ENCODE data around the gene RPL7A.

Gene RPL7A

GRCh38 chr9:133347515-133347984 is 468 bp upstream of the RPL7A start:
- in situ Hi-C loops (cut with MboI; ENCODE audit: low sequenced_read_pairs): no loop called here

DNA sequence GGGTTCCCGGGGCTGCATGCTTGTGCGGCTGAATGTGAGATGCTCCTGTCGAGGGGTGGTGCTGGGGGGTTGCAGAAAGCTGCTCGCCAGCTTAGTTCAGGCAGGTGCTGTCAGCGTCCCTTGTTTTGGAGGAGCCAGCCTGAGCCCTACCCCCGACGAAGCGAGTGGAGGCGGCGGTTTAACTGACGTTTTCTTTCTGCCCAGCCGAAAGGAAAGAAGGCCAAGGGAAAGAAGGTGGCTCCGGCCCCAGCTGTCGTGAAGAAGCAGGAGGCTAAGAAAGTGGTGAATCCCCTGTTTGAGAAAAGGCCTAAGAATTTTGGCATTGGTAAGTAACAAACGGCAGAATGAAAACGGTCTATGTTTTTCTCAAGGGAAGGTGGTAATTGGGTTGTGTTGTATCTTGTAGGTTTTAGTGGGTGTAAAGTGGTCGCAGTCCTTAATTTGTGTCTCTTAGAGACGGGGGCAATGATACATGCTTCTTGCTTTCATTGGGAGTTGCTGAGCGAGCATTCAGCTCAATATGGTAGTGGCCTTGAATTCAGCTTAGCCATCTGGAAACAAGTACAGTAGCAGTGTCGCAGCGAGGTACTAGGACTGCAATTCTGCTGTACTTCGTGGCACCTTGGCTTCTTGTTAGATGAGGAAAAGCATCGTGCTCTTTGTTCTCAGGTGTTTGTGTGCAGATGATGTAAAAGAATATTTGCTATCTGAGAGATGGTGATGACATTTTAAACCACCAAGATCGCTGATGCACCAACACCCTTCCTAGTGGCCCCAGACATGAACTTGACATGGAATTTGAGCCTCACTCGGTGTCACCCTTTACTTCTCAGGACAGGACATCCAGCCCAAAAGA is 928 bp downstream of the RPL7A start:
- in situ Hi-C loops (cut with MboI; ENCODE audit: low sequenced_read_pairs): no loop called here

DNA sequence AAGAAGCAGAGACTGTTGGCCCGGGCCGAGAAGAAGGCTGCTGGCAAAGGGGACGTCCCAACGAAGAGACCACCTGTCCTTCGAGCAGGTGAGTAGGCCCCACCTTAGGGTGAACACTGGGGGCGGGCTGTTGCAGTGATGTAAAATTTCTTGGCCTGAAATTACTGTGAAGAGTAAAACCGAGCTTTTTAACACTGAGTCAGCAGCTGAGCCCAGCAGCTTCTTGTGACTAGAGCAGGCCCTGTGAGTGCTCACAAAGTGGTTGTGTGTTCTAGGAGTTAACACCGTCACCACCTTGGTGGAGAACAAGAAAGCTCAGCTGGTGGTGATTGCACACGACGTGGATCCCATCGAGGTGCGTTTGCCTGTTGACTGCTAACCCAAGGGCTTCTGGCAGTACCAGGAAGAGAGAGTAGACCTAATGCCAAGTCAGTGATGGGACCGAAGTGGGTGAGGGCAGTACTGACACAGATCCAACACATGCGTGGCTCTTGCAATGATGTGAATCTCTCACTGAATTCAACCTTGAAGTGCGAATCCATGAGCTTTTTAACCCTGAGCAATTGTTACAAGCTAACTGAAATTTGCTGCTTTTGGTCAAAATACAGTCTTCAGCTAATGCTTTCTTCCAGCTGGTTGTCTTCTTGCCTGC is 2.1 kb downstream of the RPL7A start:
- in situ Hi-C loops (cut with MboI; ENCODE audit: low sequenced_read_pairs): no loop called here

DNA sequence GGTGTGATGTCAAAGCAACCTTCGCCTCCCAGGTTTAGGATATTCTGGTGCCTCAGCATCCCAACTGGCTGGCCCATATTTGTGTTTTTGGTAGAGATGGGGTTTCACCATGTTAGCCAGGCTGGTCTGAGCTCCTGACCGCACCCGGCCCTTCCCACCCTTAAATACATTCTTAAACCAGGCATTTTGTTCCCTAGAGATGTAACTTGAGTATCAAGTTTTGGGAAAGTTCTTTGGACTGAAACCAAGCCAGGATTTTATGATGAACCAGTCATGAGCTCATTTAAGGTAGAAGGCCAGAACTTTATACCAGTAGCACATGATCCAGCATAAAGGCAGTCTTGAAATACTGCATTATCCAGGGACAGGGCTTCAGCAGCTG is 3.5 kb downstream of the RPL7A start:
- in situ Hi-C loops (cut with MboI; ENCODE audit: low sequenced_read_pairs): no loop called here

DNA sequence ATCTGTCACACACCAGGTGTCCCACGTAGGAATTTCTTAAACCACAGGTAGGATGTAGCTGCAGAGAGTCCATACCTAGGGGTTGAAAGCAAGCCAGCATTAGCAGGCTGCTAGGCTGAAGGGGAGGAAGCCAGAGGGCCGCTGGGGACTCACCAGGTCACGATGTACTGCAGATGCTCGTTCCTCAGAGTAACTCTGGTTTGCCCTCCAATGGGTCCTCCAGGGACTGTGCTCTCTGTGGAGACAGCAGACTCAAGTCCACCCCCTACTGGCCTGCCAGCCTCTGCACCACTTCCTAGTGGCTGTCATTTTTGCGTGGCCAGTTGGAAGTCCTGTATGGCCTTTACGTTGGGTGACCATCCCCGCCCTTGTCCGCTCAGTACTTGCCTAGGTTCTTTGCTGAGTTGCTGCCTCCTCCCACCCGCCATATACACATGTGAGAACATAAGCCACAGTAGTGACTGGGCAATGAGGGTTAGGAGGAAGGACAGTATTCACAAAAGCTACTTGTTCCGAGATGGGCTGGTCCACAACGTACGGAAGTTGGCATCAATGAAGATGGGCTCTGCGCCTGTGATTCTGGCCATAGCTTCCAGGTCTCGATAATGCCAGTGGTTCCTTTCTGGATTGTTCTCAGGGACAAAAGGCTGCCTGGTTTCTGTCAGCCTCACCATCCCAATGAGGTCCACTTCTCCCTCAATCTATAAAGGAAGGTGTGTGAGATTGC is 4.1 kb downstream of the RPL7A start:
- in situ Hi-C loops (cut with MboI; ENCODE audit: low sequenced_read_pairs): no loop called here

DNA sequence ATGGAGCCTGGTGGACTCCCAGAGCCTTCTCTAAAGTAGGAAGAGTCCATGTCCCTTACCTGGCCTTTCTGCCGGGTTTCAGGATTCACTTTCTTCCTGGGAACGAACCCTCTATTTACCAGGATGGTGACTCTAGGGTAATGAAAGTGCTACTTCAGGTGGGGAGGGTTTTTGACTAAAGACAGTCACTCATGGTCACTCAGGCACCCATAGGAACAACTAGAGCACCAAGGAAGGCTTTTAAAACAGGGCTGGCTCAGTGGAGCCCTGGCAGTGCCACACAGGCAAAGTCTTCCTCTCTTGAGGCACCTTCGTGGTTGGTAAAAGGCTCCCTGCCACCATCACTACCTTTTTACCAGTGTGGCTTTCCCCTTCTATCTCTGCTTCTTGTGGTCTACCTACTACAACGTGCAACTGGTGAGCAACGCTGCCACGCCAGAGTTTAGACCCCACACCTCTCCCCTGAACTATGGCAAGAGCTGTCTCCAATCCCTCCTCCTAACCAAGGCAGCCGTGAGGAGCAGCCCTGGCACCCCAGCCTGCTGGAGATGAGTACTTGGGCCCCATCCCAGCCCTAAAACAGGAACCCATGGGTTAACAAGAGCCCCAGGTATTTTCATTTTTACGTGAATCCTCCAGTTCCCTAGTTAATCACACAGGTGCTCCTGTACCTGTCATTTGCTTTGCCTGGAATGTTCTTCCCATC is 4.8 kb downstream of the RPL7A start:
- in situ Hi-C loops (cut with MboI; ENCODE audit: low sequenced_read_pairs): no loop called here

DNA sequence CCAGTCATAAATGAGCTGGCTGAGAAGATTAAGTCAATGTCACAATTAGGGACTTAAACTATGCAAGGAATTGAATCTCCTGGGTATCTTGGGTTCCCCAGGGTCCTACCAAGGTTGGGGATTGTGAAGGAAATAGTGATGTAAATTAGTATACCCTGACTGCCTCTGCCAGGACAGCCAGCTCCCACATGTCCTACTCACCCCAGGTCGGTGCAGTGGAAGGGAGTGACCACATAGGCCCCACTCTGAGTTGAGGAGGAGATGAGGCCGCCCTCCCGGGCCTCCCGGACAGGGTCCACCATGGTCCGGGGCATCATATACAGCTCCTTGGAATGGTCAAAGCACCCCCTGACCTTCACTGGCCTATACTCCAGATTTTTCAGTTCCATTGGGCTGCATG is 5.5 kb downstream of the RPL7A start:
- in situ Hi-C loops (cut with MboI; ENCODE audit: low sequenced_read_pairs): no loop called here

DNA sequence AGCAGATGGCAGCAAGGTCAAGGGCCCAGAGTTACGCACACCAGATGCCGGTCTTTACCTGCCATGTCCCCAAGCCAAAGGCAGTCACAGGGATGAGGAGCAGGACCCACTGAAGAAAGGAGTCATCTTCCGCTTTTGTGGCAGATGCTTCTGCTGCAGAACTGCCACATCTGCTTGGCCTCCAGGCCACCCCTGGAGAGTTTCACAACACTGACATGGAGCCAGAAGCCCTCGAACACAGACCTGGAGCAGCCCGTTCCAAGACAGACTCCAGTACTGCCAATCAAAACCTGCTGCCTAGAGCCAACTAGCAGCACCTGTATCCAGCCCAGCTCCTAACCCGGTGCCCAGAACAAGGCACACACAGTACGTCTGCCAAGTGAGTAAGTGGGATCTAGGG is 6.7 kb downstream of the RPL7A start:
- in situ Hi-C loops (cut with MboI; ENCODE audit: low sequenced_read_pairs): no loop called here

- in situ Hi-C loops (cut with MboI; ENCODE audit: low sequenced_read_pairs): no loop called here
Measured at GRCh38 chr9:133355881-133356357, 7.9 kb downstream of the RPL7A start.

DNA sequence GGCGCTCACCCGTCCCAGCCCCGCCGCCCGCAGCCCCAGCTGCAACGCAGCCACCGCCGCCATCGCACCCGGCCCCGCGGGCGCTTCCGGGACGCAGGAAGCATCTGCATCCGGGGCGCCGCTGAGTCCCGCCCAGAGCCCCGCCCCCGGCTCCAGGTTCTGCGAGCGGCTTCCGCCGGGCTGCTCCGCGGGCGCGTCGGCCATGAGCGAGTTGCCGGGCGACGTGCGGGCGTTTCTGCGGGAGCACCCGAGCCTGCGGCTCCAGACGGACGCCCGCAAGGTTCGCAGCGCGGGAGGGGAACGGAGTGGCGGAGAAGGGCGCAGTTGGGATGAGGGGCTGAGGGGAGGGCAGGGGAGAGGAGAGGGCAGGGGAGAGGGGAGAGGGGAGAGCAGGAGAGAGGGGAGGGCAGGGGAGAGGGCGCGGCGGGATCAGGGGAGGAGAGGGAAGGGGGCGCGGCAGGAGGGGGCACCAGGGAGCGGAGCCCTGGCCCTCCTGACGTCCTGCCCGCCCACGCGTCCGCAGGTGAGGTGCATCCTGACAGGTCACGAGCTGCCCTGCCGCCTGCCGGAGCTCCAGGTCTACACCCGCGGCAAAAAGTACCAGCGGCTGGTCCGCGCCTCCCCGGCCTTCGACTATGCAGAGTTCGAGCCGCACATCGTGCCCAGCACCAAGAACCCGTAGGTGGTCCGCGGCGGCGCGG is 8.5 kb downstream of the RPL7A start, which contains the start of the genes SURF1 and SURF2:
Gene SURF1, minus strand, starts transcription at position 97 of the 701 bp plus-strand sequence. Its CDS starts 34 bp downstream, at position 63.
Gene SURF2, plus strand, starts transcription at position 160 of the 701 bp plus-strand sequence. Its CDS starts 43 bp downstream, at position 203.
- in situ Hi-C loops (cut with MboI; ENCODE audit: low sequenced_read_pairs): no loop called here

- in situ Hi-C loops (cut with MboI; ENCODE audit: low sequenced_read_pairs): no loop called here
Measured at GRCh38 chr9:133357656-133358055, 9.6 kb downstream of the RPL7A start.

GRCh38 chr9:133359399-133360175 is 11.6 kb downstream of the RPL7A start:
- in situ Hi-C loops (cut with MboI; ENCODE audit: low sequenced_read_pairs): no loop called here

DNA sequence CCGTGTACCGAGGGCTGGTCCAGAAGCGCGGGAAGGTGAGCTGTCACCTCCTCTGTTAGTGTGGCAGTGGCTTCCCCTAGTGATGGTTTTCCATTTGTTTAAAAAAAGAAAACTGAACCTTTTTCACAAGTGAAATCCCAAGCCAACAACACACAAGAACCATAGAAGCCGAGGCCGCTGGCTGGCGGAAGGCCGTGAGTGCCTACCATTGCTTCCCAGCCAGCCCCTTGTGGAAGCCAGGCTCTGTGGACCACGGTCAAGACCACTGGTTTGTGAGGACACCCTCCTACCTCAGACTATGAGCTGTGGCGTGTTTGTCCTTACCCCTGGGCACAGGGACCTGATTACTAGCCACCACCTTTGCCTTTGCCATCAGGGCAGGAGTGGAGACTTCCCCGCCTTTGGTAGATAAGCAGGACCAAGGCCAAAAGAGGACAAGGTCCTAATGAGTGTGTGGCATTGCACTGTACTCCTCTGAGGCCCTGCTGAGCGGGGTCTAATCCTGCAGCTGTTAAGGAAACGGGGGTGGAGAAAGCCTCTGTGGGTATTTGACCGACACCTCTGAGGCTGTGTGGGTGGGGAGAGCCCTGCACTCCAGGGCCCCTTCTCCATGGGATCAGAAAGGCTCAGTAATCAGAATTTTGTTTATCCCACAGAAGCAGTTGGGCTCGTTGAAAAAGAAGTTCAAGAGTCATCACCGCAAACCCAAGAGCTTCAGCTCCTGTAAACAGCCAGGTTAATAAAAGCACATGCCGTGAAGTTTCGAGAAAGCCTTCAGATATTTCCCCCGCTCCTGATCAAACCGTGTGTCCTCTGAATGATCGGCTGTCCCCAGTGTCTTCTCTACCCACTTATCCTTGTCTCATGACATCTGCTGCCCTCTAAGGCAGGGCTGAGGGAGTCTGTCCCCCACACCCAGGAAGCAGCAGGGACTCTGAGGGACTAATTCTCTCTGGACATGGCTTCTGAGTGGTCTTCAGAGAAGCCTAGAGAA is 12.7 kb downstream of the RPL7A start:
- in situ Hi-C loops (cut with MboI; ENCODE audit: low sequenced_read_pairs): no loop called here

- in situ Hi-C loops (cut with MboI; ENCODE audit: low sequenced_read_pairs): no loop called here
Measured at GRCh38 chr9:133361507-133362092, 13.6 kb downstream of the RPL7A start.

DNA sequence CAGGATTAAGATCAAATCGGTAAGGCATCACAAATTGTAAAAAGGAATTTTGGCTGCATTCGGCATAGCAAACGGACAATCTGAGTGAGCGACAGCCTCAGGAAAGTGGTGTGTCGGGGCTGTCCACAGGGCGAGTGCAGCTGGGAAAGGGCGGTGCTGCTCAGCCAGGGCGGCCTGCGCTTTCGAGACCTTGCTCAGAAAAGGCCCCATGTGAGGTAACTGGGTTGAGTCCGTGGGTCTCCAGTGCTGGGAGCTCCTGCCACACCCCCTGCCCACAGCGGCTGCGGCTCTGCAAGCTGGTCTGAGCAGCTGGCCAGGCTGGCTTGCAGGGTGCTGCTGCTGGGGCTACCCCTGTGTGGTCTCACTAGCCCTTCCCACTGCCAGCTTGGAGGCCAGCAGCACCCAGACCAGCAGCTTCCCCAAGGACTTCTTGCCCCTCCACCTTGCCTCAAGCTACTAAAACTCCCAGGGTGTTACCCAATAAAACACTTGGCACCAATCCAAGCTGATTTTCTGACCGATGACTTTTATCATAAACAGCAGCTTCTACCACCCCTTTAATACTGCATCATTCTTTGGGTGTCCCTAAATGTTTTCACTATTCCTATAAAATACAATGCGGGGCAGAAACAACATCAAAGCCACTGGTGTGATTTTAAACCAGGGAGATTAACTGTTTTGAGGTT is 14.5 kb downstream of the RPL7A start:
- in situ Hi-C loops (cut with MboI; ENCODE audit: low sequenced_read_pairs): no loop called here

- in situ Hi-C loops (cut with MboI; ENCODE audit: low sequenced_read_pairs): no loop called here
Measured at GRCh38 chr9:133366435-133366834, 18.4 kb downstream of the RPL7A start.

- in situ Hi-C loops (cut with MboI; ENCODE audit: low sequenced_read_pairs): no loop called here
Measured at GRCh38 chr9:133367221-133367620, 19.2 kb downstream of the RPL7A start.

All from HL-60/S4 treated with retinoic acid at 250 ng/mL for 4 days and 3 days (cell line).